ENCODE data around the gene KCNJ6.

The KCNJ6 gene

GRCh38 chr21:37863842-37864241 lies 52.4 kb downstream of the KCNJ6 start:
- DNase-seq (ENCODE audit: extremely low spot score), result no peak
- TF ChIP-seq SUZ12 (IDR thresholded peaks at IDR 0.05), result no peak
- TF ChIP-seq FOXM1 (IDR thresholded peaks at IDR 0.05; ENCODE audit: borderline replicate concordance), result no peak
- TF ChIP-seq PKNOX1 (IDR thresholded peaks at IDR 0.05), result no peak
- no peak for TF ChIP-seq ZNF384 (IDR thresholded peaks at IDR 0.05)
- TF ChIP-seq ELF4 (IDR thresholded peaks at IDR 0.05), result no peak
- TF ChIP-seq L3MBTL2 (conservative IDR thresholded peaks at IDR 0.05), result no peak
- TF ChIP-seq LEF1 (IDR thresholded peaks at IDR 0.05; ENCODE audit: borderline replicate concordance), result no peak
- no peak for TF ChIP-seq NFRKB (IDR thresholded peaks at IDR 0.05)
- TF ChIP-seq FOXA1 (IDR thresholded peaks at IDR 0.05), result no peak
- TF ChIP-seq HDGF (IDR thresholded peaks at IDR 0.05; ENCODE audit: borderline replicate concordance), result no peak
- TF ChIP-seq FOXK2 (IDR thresholded peaks at IDR 0.05), result no peak
- no peak for TF ChIP-seq SP1 (IDR thresholded peaks at IDR 0.05)
- CTCF ChIA-PET, result no interaction called here
- POLR2A ChIA-PET, result no interaction called here

- TF ChIP-seq CTBP1 (IDR thresholded peaks at IDR 0.05; ENCODE audit: borderline replicate concordance), result no peak
- no peak for TF ChIP-seq BHLHE40 (IDR thresholded peaks at IDR 0.05; ENCODE audit: borderline replicate concordance)
- no peak for TF ChIP-seq NFRKB (IDR thresholded peaks at IDR 0.05)
- TF ChIP-seq SP1 (IDR thresholded peaks at IDR 0.05), result no peak
- no peak for TF ChIP-seq L3MBTL2 (conservative IDR thresholded peaks at IDR 0.05)
- no peak for TF ChIP-seq PKNOX1 (IDR thresholded peaks at IDR 0.05)
- TF ChIP-seq FOXK2 (IDR thresholded peaks at IDR 0.05), result no peak
- no peak for TF ChIP-seq ZNF384 (IDR thresholded peaks at IDR 0.05)
- no peak for TF ChIP-seq TARDBP (IDR thresholded peaks at IDR 0.05)
- no peak for TF ChIP-seq FOXA1 (IDR thresholded peaks at IDR 0.05)
- TF ChIP-seq ELF4 (IDR thresholded peaks at IDR 0.05), result no peak
- TF ChIP-seq HDGF (IDR thresholded peaks at IDR 0.05; ENCODE audit: borderline replicate concordance), result no peak
- TF ChIP-seq FOXM1 (IDR thresholded peaks at IDR 0.05; ENCODE audit: borderline replicate concordance), result no peak
- no peak for TF ChIP-seq LEF1 (IDR thresholded peaks at IDR 0.05; ENCODE audit: borderline replicate concordance)
- TF ChIP-seq ARNT (IDR thresholded peaks at IDR 0.05), result no peak
- no peak for TF ChIP-seq SUZ12 (IDR thresholded peaks at IDR 0.05)
- ChIA-PET CTCF (no interaction called here), POLR2A (interaction anchor here (0.7 kb wide), 1 partner anchor 12 kb away, joined by 3 read pairs; no protein-coding TSS in a partner anchor)
- peak; percentile 48 for DNase-seq (ENCODE audit: extremely low spot score)
Observed at GRCh38 chr21:37862536-37862935, 53.7 kb downstream of the KCNJ6 start.

- ChIA-PET CTCF (no interaction called here), POLR2A (no interaction called here)
- TF ChIP-seq PKNOX1 (IDR thresholded peaks at IDR 0.05) (no peak), BHLHE40 (IDR thresholded peaks at IDR 0.05; ENCODE audit: borderline replicate concordance) (no peak)
- DNase-seq (ENCODE audit: extremely low spot score), result no peak
Observed at GRCh38 chr21:37861561-37861960, 54.7 kb downstream of the KCNJ6 start.

GRCh38 chr21:37860416-37860815 lies 55.8 kb downstream of the KCNJ6 start:
- no peak for DNase-seq (ENCODE audit: extremely low spot score)
- CTCF ChIA-PET, result no interaction called here
- TF ChIP-seq TARDBP (IDR thresholded peaks at IDR 0.05) (no peak), PKNOX1 (IDR thresholded peaks at IDR 0.05) (no peak), L3MBTL2 (conservative IDR thresholded peaks at IDR 0.05) (no peak), FOXM1 (IDR thresholded peaks at IDR 0.05; ENCODE audit: borderline replicate concordance) (no peak), NFRKB (IDR thresholded peaks at IDR 0.05) (no peak), CTBP1 (IDR thresholded peaks at IDR 0.05; ENCODE audit: borderline replicate concordance) (no peak), BHLHE40 (IDR thresholded peaks at IDR 0.05; ENCODE audit: borderline replicate concordance) (no peak), FOXA1 (IDR thresholded peaks at IDR 0.05) (no peak), LEF1 (IDR thresholded peaks at IDR 0.05; ENCODE audit: borderline replicate concordance) (no peak), ARNT (IDR thresholded peaks at IDR 0.05) (no peak), HDGF (IDR thresholded peaks at IDR 0.05; ENCODE audit: borderline replicate concordance) (no peak), ZNF384 (IDR thresholded peaks at IDR 0.05) (no peak), SP1 (IDR thresholded peaks at IDR 0.05) (no peak), ELF4 (IDR thresholded peaks at IDR 0.05) (no peak), SUZ12 (IDR thresholded peaks at IDR 0.05) (no peak), FOXK2 (IDR thresholded peaks at IDR 0.05) (no peak)
- POLR2A ChIA-PET, result no interaction called here

GRCh38 chr21:37855647-37856625 lies 60.3 kb downstream of the KCNJ6 start:
- no peak for DNase-seq (ENCODE audit: extremely low spot score)
- TF ChIP-seq ARNT (IDR thresholded peaks at IDR 0.05) (no peak), FOXK2 (IDR thresholded peaks at IDR 0.05) (no peak), ZNF384 (IDR thresholded peaks at IDR 0.05) (no peak), CTBP1 (IDR thresholded peaks at IDR 0.05; ENCODE audit: borderline replicate concordance) (no peak), NFRKB (IDR thresholded peaks at IDR 0.05) (no peak), BHLHE40 (IDR thresholded peaks at IDR 0.05; ENCODE audit: borderline replicate concordance) (no peak), HDGF (IDR thresholded peaks at IDR 0.05; ENCODE audit: borderline replicate concordance) (no peak)
- ChIA-PET CTCF (no interaction called here), POLR2A (no interaction called here)

All from HEK293T (cell line).